OCI-LY7 (cell line): ENCODE data around the gene AUTS2. TPM values are rescaled to one million over a fixed set of nuclear protein-coding genes. Genes with fewer than 3 reads are reported as not detected.

Experiments used
- BruUV-seq: library from RNA; stranded (reverse); fragments of 400-500 nt; replicated peaks from 2 replicates; lab custom pipeline; 2021; lab: Mats Ljungman, UMichigan
- CTCF ChIA-PET: fragments of 300-600 bp; sonication (Branson Sonifier 250); formaldehyde crosslinking; loops from one replicate; lab custom pipeline; 2022; ENCODE audit warnings: antibody characterized with exemption; ENCODE audit not compliant: unreplicated experiment; lab: Charles Lee
- POLR2A ChIA-PET: fragments of 300-600 bp; sonication (Branson Sonifier 250); formaldehyde crosslinking; loops from one replicate; lab custom pipeline; 2022; ENCODE audit warnings: antibody characterized with exemption; lab: Charles Lee
- DNase-seq: peaks from one replicate; pipeline ENCODE4 v3.0.0-alpha.2; 2015; ENCODE audit warnings: low spot score
- H2AFZ ChIP-seq: fragments of 200-600 bp; sonication (generic), shearing (Covaris generic); 2 replicates; pipeline ENCODE4 v1.6.1; 2014; ENCODE audit warnings: mild to moderate bottlenecking, antibody characterized with exemption, low read length, moderate library complexity
- H3K27ac ChIP-seq: fragments of 200-600 bp; sonication (generic); 2 replicates; pipeline ENCODE4 v1.5.1; 2014; ENCODE audit warnings: mixed run types, low read depth, mild to moderate bottlenecking, moderate library complexity, low read length, inconsistent platforms; ENCODE audit not compliant: poor library complexity, severe bottlenecking
- H3K36me3 ChIP-seq: fragments of 200-600 bp; sonication (generic); 2 replicates; pipeline ENCODE4 v1.6.1; 2014; ENCODE audit warnings: mild to moderate bottlenecking, antibody characterized with exemption, low read length, moderate library complexity, mixed read lengths; ENCODE audit not compliant: insufficient read depth
- H3K4me1 ChIP-seq: fragments of 200-600 bp; sonication (generic); 2 replicates; pipeline ENCODE4 v1.5.1; 2014; ENCODE audit warnings: mild to moderate bottlenecking, low read length; ENCODE audit not compliant: insufficient read depth, poor library complexity, severe bottlenecking
- H3K4me2 ChIP-seq: fragments of 200-600 bp; sonication (generic); 2 replicates; pipeline ENCODE4 v1.6.1; 2014; ENCODE audit warnings: mild to moderate bottlenecking, low read length
- H3K4me3 ChIP-seq: fragments of 200-600 bp; sonication (generic); 2 replicates; pipeline ENCODE4 v1.5.1; 2014; ENCODE audit warnings: mild to moderate bottlenecking, low read depth, low read length; ENCODE audit not compliant: poor library complexity, severe bottlenecking
- H3K79me2 ChIP-seq: fragments of 200-600 bp; sonication (generic); 2 replicates; pipeline ENCODE4 v1.6.1; 2016; ENCODE audit warnings: low read depth, mild to moderate bottlenecking, low read length, moderate library complexity, mixed read lengths; ENCODE audit not compliant: insufficient read depth
- H3K9me2 ChIP-seq: fragments of 200-600 bp; sonication (generic); 2 replicates; pipeline ENCODE4 v1.6.1; 2016; ENCODE audit warnings: mild to moderate bottlenecking, low read length, mixed read lengths; ENCODE audit not compliant: insufficient read depth
- H3K9me3 ChIP-seq: fragments of 200-600 bp; sonication (generic); 2 replicates; pipeline ENCODE4 v1.6.1; 2014; ENCODE audit warnings: mild to moderate bottlenecking, mixed run types, low read length, mixed read lengths
- H4K20me1 ChIP-seq: fragments of 200-600 bp; sonication (generic); 2 replicates; pipeline ENCODE4 v1.6.1; 2014; ENCODE audit warnings: mild to moderate bottlenecking, antibody characterized with exemption, low read length, moderate library complexity, mixed read lengths; ENCODE audit not compliant: insufficient read depth
- CTCF ChIP-seq: fragments of 200-600 bp; sonication (generic); conservative IDR thresholded peaks from 2 replicates; pipeline ENCODE4 v1.5.1; 2014; ENCODE audit warnings: mild to moderate bottlenecking, antibody characterized with exemption, low read length, moderate library complexity, mixed read lengths
- EZH2phosphoT487 ChIP-seq: fragments of 200-600 bp; sonication (generic); IDR thresholded peaks from 2 replicates; pipeline ENCODE4 v1.6.1; 2018; ENCODE audit warnings: low read depth, borderline replicate concordance, mild to moderate bottlenecking, mixed run types, antibody characterized with exemption, low read length, moderate library complexity, mixed read lengths
- intact Hi-C: fragments of 100-400 bp; cut with micrococcal nuclease; formaldehyde crosslinking; loops from one replicate; pipeline ENCODE4 v1.10.0; 2022; ENCODE audit not compliant: unreplicated experiment
- total RNA-seq, 2 experiments: library from RNA; depleted of rRNA in 1 of 2; stranded (reverse); fragments of >200 nt in 1 of 2; shearing (Covaris generic) in 1 of 2; gene quantifications; 2 replicates each; pipeline ENCODE4 v1.2.3, GENCODE V29; 2014 to 2022

The AUTS2 gene
- total RNA-seq, 2 experiments from 2014 or later: 37.9 to 78.5 TPM

DNA sequence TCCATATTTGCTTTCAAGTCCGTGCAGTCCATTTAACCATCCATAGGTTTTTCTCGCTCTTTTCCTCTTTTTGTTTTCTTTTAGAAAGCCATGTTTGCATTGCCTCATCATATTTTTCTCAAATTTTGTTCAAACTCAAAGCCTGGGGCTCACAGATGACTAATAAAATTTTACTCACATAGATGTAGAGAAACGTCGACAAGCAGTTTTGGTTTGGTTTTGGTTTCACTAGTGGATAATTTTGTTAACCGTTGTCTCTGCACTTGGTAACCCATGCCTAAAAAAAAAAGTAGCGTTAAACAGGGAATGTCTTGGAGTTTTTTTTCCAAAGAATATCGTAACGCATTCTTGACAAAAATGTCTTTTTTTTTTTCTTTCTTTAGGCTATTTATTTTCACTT lies 1189.5 kb downstream of the AUTS2 start:
- DNase-seq: no peak
- no peaks in the 10 kb centered on the region for H3K4me1 ChIP-seq
- H3K4me3 ChIP-seq: no peak overlapping the region
- H3K79me2 ChIP-seq: no peaks in the 10 kb centered on the region
- H3K4me2 ChIP-seq: no peak overlapping the region
- TF ChIP-seq CTCF (no peak), EZH2phosphoT487 (no peak)
- peaks cover 58% of the 10 kb centered on the region for H3K36me3 ChIP-seq
- BruUV-seq: no TSS peak
- ChIA-PET CTCF (no interaction called here), POLR2A (no interaction called here)
- no peak overlapping the region for H2AFZ ChIP-seq
- intact Hi-C loops: no loop called here
- no peaks in the 10 kb centered on the region for H3K9me2 ChIP-seq
- H4K20me1 ChIP-seq: no peaks in the 10 kb centered on the region
- H3K27ac ChIP-seq: no peak overlapping the region
- H3K9me3 ChIP-seq: no peaks in the 10 kb centered on the region

DNA sequence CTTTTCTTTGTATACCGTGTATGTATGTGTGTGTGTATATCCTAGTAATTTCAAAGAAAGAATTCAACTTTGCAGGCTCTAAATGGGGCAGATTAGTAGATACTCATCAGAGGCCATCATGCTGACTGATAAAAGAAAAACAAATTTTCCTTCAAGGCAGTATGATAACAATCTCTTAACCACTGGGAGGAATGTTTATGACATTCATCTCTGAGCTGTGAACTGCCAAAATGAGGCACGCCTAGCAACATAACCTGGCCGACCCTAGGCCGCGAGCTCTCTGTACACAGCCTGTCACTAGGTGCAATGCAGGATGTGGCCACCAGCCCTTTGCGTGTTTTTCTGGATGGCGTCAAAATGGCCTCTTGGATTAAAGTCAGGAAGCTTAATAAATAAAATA lies 1190.0 kb downstream of the AUTS2 start:
- Histone ChIP-seq H3K4me2 (no peak overlapping the region), H4K20me1 (no peaks in the 10 kb centered on the region), H3K4me1 (no peaks in the 10 kb centered on the region), H3K36me3 (peaks cover 54% of the 10 kb centered on the region), H2AFZ (no peak overlapping the region), H3K9me2 (no peaks in the 10 kb centered on the region), H3K27ac (no peak overlapping the region), H3K4me3 (no peak overlapping the region), H3K79me2 (no peaks in the 10 kb centered on the region), H3K9me3 (no peaks in the 10 kb centered on the region)
- intact Hi-C loops: no loop called here
- DNase-seq: no peak
- no TSS peak for BruUV-seq
- TF ChIP-seq CTCF (no peak), EZH2phosphoT487 (no peak)
- POLR2A ChIA-PET: no interaction called here
- CTCF ChIA-PET: no interaction called here

DNA sequence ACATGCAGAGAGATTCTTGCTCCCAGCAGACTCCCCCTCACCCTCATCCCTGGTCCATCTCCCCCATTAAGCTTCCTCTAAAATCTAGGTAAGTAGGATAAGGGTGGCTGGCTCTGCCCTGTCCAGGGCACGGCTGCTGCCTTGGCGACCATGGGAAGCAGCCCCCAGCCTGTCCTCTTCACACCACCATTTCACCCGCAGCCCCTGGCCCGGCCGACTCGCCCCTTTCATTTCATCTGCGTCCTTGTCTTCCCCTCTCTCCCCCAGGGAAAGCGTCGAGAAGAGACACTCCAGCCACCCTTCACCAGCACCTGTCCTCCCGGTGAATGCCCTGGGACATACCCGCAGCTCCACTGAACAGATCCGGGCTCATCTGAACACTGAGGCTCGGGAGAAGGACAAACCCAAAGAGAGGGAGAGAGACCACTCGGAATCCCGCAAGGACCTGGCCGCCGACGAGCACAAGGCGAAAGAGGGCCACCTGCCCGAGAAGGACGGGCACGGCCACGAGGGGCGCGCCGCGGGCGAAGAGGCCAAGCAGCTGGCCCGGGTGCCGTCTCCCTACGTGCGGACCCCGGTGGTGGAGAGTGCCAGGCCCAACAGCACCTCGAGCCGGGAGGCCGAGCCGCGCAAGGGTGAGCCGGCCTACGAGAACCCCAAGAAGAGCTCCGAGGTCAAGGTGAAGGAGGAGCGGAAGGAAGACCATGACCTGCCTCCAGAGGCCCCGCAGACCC lies 1191.4 kb downstream of the AUTS2 start:
- intact Hi-C loops: no loop called here
- H3K27ac ChIP-seq: no peak overlapping the region

More for the DNA sequence above, 1191.4 kb downstream of the AUTS2 start:
- ChIA-PET CTCF (no interaction called here), POLR2A (no interaction called here)
- H4K20me1 ChIP-seq: no peaks in the 10 kb centered on the region
- H2AFZ ChIP-seq: no peak overlapping the region
- H3K4me1 ChIP-seq: no peaks in the 10 kb centered on the region
- H3K9me3 ChIP-seq: no peaks in the 10 kb centered on the region
- H3K9me2 ChIP-seq: no peaks in the 10 kb centered on the region
- H3K36me3 ChIP-seq: peaks cover 50% of the 10 kb centered on the region
- H3K4me2 ChIP-seq: no peak overlapping the region
- TF ChIP-seq CTCF (no peak), EZH2phosphoT487 (no peak)
- BruUV-seq: no TSS peak
- no peak for DNase-seq
- H3K79me2 ChIP-seq: no peaks in the 10 kb centered on the region
- H3K4me3 ChIP-seq: no peak overlapping the region
